ENCODE results near the gene WBP2. TPM values are rescaled to one million over a fixed set of nuclear protein-coding genes. Genes with fewer than 3 reads are reported as not detected.

The WBP2 gene
- polyA plus RNA-seq, 1 donor from 2014 or later = 21.7 TPM

DNA sequence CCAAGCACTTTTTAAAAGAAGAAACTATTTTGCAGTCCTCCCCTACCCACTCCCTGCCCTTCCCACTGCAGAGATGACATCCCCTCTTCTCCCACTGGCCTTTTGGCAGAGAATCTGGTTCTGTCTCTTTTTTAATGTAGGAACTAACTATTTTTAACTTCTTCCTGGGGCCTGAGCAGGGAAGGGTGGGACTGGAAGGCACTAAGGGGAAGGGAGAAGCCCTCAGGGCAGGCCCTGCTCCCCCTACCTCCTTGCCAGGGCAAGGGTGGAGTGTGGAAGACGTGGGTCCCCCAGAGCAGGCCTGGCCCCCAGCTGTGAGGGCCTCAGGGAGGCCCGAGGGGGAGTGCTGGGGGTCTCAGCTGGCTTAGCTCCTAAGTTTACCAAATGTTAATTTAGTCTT, 30.5 kb downstream of the WBP2 start:
- TF ChIP-seq TAF1 (IDR thresholded peaks at IDR 0.05; ENCODE audit: low read depth) (no peak), MXI1 (conservative IDR thresholded peaks at IDR 0.05; ENCODE audit: poor library complexity, severe bottlenecking) (no peak), RAD21 (conservative IDR thresholded peaks at IDR 0.05) (no peak), SMC3 (conservative IDR thresholded peaks at IDR 0.05; ENCODE audit: poor library complexity) (no peak), EP300 (conservative IDR thresholded peaks at IDR 0.05; ENCODE audit: poor library complexity, severe bottlenecking) (no peak), POLR2AphosphoS5 (IDR thresholded peaks at IDR 0.05) (no peak), EZH2 (IDR thresholded peaks at IDR 0.05; ENCODE audit: borderline replicate concordance, insufficient read depth, low read length, poor library complexity, severe bottlenecking) (no peak)
- TF ChIP-seq, protein P1, sequence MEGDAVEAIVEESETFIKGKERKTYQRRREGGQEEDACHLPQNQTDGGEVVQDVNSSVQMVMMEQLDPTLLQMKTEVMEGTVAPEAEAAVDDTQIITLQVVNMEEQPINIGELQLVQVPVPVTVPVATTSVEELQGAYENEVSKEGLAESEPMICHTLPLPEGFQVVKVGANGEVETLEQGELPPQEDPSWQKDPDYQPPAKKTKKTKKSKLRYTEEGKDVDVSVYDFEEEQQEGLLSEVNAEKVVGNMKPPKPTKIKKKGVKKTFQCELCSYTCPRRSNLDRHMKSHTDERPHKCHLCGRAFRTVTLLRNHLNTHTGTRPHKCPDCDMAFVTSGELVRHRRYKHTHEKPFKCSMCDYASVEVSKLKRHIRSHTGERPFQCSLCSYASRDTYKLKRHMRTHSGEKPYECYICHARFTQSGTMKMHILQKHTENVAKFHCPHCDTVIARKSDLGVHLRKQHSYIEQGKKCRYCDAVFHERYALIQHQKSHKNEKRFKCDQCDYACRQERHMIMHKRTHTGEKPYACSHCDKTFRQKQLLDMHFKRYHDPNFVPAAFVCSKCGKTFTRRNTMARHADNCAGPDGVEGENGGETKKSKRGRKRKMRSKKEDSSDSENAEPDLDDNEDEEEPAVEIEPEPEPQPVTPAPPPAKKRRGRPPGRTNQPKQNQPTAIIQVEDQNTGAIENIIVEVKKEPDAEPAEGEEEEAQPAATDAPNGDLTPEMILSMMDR (IDR thresholded peaks at IDR 0.05; ENCODE audit: poor library complexity, severe bottlenecking) = no peak
- TF ChIP-seq, protein P2, sequence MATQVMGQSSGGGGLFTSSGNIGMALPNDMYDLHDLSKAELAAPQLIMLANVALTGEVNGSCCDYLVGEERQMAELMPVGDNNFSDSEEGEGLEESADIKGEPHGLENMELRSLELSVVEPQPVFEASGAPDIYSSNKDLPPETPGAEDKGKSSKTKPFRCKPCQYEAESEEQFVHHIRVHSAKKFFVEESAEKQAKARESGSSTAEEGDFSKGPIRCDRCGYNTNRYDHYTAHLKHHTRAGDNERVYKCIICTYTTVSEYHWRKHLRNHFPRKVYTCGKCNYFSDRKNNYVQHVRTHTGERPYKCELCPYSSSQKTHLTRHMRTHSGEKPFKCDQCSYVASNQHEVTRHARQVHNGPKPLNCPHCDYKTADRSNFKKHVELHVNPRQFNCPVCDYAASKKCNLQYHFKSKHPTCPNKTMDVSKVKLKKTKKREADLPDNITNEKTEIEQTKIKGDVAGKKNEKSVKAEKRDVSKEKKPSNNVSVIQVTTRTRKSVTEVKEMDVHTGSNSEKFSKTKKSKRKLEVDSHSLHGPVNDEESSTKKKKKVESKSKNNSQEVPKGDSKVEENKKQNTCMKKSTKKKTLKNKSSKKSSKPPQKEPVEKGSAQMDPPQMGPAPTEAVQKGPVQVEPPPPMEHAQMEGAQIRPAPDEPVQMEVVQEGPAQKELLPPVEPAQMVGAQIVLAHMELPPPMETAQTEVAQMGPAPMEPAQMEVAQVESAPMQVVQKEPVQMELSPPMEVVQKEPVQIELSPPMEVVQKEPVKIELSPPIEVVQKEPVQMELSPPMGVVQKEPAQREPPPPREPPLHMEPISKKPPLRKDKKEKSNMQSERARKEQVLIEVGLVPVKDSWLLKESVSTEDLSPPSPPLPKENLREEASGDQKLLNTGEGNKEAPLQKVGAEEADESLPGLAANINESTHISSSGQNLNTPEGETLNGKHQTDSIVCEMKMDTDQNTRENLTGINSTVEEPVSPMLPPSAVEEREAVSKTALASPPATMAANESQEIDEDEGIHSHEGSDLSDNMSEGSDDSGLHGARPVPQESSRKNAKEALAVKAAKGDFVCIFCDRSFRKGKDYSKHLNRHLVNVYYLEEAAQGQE (IDR thresholded peaks at IDR 0.05; ENCODE audit: borderline replicate concordance) = no peak
- no peaks in the 10 kb centered on the region for H3F3A ChIP-seq (ENCODE audit: insufficient read depth, low read length, poor library complexity, severe bottlenecking)
- no peaks in the 10 kb centered on the region for H3K36me3 ChIP-seq (ENCODE audit: insufficient read depth, low read length)
- H3K27me3 ChIP-seq (ENCODE audit: insufficient read depth, low read depth, low read length) = no peaks in the 10 kb centered on the region
- H3K9ac ChIP-seq (ENCODE audit: low read length) = no peak overlapping the region
- no peak overlapping the region for H3K27ac ChIP-seq (ENCODE audit: low read length)
- no peak overlapping the region for H2AFZ ChIP-seq (ENCODE audit: low read depth, low read length)
- no peaks in the 10 kb centered on the region for H4K20me1 ChIP-seq (ENCODE audit: insufficient read depth)
- H3K9me3 ChIP-seq (ENCODE audit: low read length) = no peaks in the 10 kb centered on the region
- H3K9me2 ChIP-seq (ENCODE audit: insufficient read depth, low read length) = no peaks in the 10 kb centered on the region
- H3K4me2 ChIP-seq (ENCODE audit: low read length) = no peak overlapping the region
- no peak overlapping the region for H3K4me3 ChIP-seq (ENCODE audit: low read length)
- H3K79me2 ChIP-seq (replicated peaks; ENCODE audit: insufficient read depth, low read length) = no peaks in the 10 kb centered on the region

GRCh38 chr17:75824050-75824552, 31.0 kb downstream of the WBP2 start:
- no peaks in the 10 kb centered on the region for H3K36me3 ChIP-seq (ENCODE audit: insufficient read depth, low read length)

More at GRCh38 chr17:75824050-75824552, 31.0 kb downstream of the WBP2 start:
- Histone ChIP-seq H3K9me3 (ENCODE audit: low read length) (no peaks in the 10 kb centered on the region), H3K9me2 (ENCODE audit: insufficient read depth, low read length) (no peaks in the 10 kb centered on the region), H3K9ac (ENCODE audit: low read length) (no peak overlapping the region), H3F3A (ENCODE audit: insufficient read depth, low read length, poor library complexity, severe bottlenecking) (no peaks in the 10 kb centered on the region), H3K4me3 (ENCODE audit: low read length) (no peak overlapping the region), H3K27me3 (ENCODE audit: insufficient read depth, low read depth, low read length) (no peaks in the 10 kb centered on the region), H2AFZ (ENCODE audit: low read depth, low read length) (no peak overlapping the region), H3K79me2 (replicated peaks; ENCODE audit: insufficient read depth, low read length) (no peaks in the 10 kb centered on the region), H4K20me1 (ENCODE audit: insufficient read depth) (no peaks in the 10 kb centered on the region), H3K4me2 (ENCODE audit: low read length) (no peak overlapping the region), H3K27ac (ENCODE audit: low read length) (no peak overlapping the region)
- no peak for TF ChIP-seq SMC3 (conservative IDR thresholded peaks at IDR 0.05; ENCODE audit: poor library complexity)
- TF ChIP-seq EZH2 (IDR thresholded peaks at IDR 0.05; ENCODE audit: borderline replicate concordance, insufficient read depth, low read length, poor library complexity, severe bottlenecking) = no peak
- no peak for TF ChIP-seq RAD21 (conservative IDR thresholded peaks at IDR 0.05)
- TF ChIP-seq POLR2AphosphoS5 (IDR thresholded peaks at IDR 0.05) = no peak
- TF ChIP-seq, protein P2 (IDR thresholded peaks at IDR 0.05; ENCODE audit: borderline replicate concordance) = no peak
- TF ChIP-seq EP300 (conservative IDR thresholded peaks at IDR 0.05; ENCODE audit: poor library complexity, severe bottlenecking) = no peak
- no peak for TF ChIP-seq TAF1 (IDR thresholded peaks at IDR 0.05; ENCODE audit: low read depth)
- TF ChIP-seq MXI1 (conservative IDR thresholded peaks at IDR 0.05; ENCODE audit: poor library complexity, severe bottlenecking) = no peak
- TF ChIP-seq, protein P1 (IDR thresholded peaks at IDR 0.05; ENCODE audit: poor library complexity, severe bottlenecking) = no peak
